ENCODE measurements around the gene LINGO3. TPM values are rescaled to one million over a fixed set of nuclear protein-coding genes. Genes with fewer than 3 reads are reported as not detected.

Gene LINGO3
- total and polyA plus RNA-seq, 10 donors: 0.26 to 2.6 (median 0.76) TPM

- H3K4me1 ChIP-seq: no peaks in the 10 kb centered on the region
- no peaks in the 10 kb centered on the region for H3K27me3 ChIP-seq (replicated peaks in 1 of 7)
- H3K9me3 ChIP-seq: no peaks in the 10 kb centered on the region
- TF ChIP-seq POLR2AphosphoS5 (IDR thresholded peaks at IDR 0.05): no peak
- TF ChIP-seq POLR2A (IDR thresholded peaks at IDR 0.05): no peak
- TF ChIP-seq CTCF (IDR thresholded peaks at IDR 0.05 in 8 of 11, conservative IDR thresholded peaks at IDR 0.05 in 3 of 11): no peak
- H3K36me3 ChIP-seq: peaks cover 0 to 97% (median 52%) of the 10 kb centered on the region in 6 donors
- no peak overlapping the region for H3K27ac ChIP-seq
- 79 to 90% (median 83%) methylated on average over 14 to 15 of the region's 15 CpGs for WGBS, 5 donors
- no peak for DNase-seq
- intact Hi-C loops (cut with DNase I; ENCODE audit: low total_unique reads): no loop called here
- H3K4me3 ChIP-seq: no peak overlapping the region
Measured at GRCh38 chr19:2341982-2342381, 34.0 kb upstream of the LINGO3 start.

GRCh38 chr19:2341244-2341751 lies 33.3 kb upstream of the LINGO3 start:
- Histone ChIP-seq H3K4me1 (no peaks in the 10 kb centered on the region), H3K36me3 (peaks cover 0 to 91% (median 52%) of the 10 kb centered on the region in 6 donors), H3K27ac (no peak overlapping the region), H3K9me3 (no peaks in the 10 kb centered on the region), H3K4me3 (no peak overlapping the region), H3K27me3 (replicated peaks in 1 of 7) (no peaks in the 10 kb centered on the region)
- no peak for DNase-seq
- intact Hi-C loops (cut with DNase I; ENCODE audit: low total_unique reads): no loop called here
- TF ChIP-seq CTCF (IDR thresholded peaks at IDR 0.05 in 8 of 11, conservative IDR thresholded peaks at IDR 0.05 in 3 of 11): no peak
- TF ChIP-seq POLR2AphosphoS5 (IDR thresholded peaks at IDR 0.05): no peak
- no peak for TF ChIP-seq POLR2A (IDR thresholded peaks at IDR 0.05)
- WGBS, 5 donors: 58 to 69% (median 65%) methylated on average over 14 to 24 of the region's 24 CpGs

- intact Hi-C loops (cut with DNase I; ENCODE audit: low total_unique reads): no loop called here
- TF ChIP-seq POLR2AphosphoS5 (IDR thresholded peaks at IDR 0.05) (no peak), POLR2A (IDR thresholded peaks at IDR 0.05) (no peak), CTCF (IDR thresholded peaks at IDR 0.05 in 8 of 11, conservative IDR thresholded peaks at IDR 0.05 in 3 of 11) (no peak)
- WGBS, 5 donors: 91 to 95% (median 95%) methylated on average over 15 to 38 of the region's 38 CpGs
- Histone ChIP-seq H3K27me3 (replicated peaks in 1 of 7) (no peaks in the 10 kb centered on the region), H3K27ac (no peak overlapping the region), H3K4me3 (no peak overlapping the region), H3K4me1 (no peaks in the 10 kb centered on the region), H3K9me3 (no peaks in the 10 kb centered on the region), H3K36me3 (peaks cover 0 to 85% (median 52%) of the 10 kb centered on the region in 6 donors)
- no peak for DNase-seq
Measured at GRCh38 chr19:2340496-2341243, 32.7 kb upstream of the LINGO3 start.

GRCh38 chr19:2339644-2340310 lies 31.8 kb upstream of the LINGO3 start:
- Histone ChIP-seq H3K27me3 (replicated peaks in 1 of 7) (no peaks in the 10 kb centered on the region), H3K4me3 (no peak overlapping the region), H3K27ac (no peak overlapping the region), H3K36me3 (peaks cover 0 to 78% (median 50%) of the 10 kb centered on the region in 6 donors), H3K4me1 (peaks cover 0 to 2% (median 0%) of the 10 kb centered on the region in 6 donors), H3K9me3 (no peaks in the 10 kb centered on the region)
- WGBS, 5 donors: 94 to 96% (median 95%) methylated on average over 48 to 52 of the region's 52 CpGs
- intact Hi-C loops (cut with DNase I; ENCODE audit: low total_unique reads): no loop called here
- DNase-seq: no peak
- TF ChIP-seq POLR2A (IDR thresholded peaks at IDR 0.05) (no peak), CTCF (IDR thresholded peaks at IDR 0.05 in 8 of 11, conservative IDR thresholded peaks at IDR 0.05 in 3 of 11) (no peak), POLR2AphosphoS5 (IDR thresholded peaks at IDR 0.05) (no peak)

Measured in spleen (tissue), 11 donors.